Ishikawa (cell line): ENCODE results near the gene SLC6A19.
A peak's percentile ranks its signal among the peaks of the same experiment; 100 is the strongest.

Source experiments
- CEBPB ChIP-seq: IDR thresholded peaks from 2 replicates; pipeline ENCODE4 v1.6.1; 2012
- CREB1 ChIP-seq: IDR thresholded peaks from 2 replicates; pipeline ENCODE4 v1.6.1; 2012; ENCODE audit warnings: low read depth
- EGR1 ChIP-seq: IDR thresholded peaks from 2 replicates; pipeline ENCODE4 v1.6.1; 2012
- EP300 ChIP-seq: IDR thresholded peaks from 2 replicates; pipeline ENCODE4 v1.6.1; 2012; ENCODE audit warnings: borderline replicate concordance
- FOXM1 ChIP-seq: IDR thresholded peaks from 2 replicates; pipeline ENCODE4 v1.6.1; 2012; ENCODE audit warnings: low read depth, borderline replicate concordance
- MAX ChIP-seq: IDR thresholded peaks from 2 replicates; pipeline ENCODE4 v1.6.1; 2012
- NFIC ChIP-seq: IDR thresholded peaks from 2 replicates; pipeline ENCODE4 v1.6.1; 2012
- RAD21 ChIP-seq: IDR thresholded peaks from 2 replicates; pipeline ENCODE4 v1.6.1; 2012; ENCODE audit warnings: low read depth
- REST ChIP-seq: IDR thresholded peaks from 2 replicates; pipeline ENCODE4 v1.6.1; 2012; ENCODE audit warnings: low read depth, mild to moderate bottlenecking
- TAF1 ChIP-seq: IDR thresholded peaks from 2 replicates; pipeline ENCODE4 v1.6.1; 2012; ENCODE audit warnings: low read depth, mild to moderate bottlenecking
- TCF12 ChIP-seq: IDR thresholded peaks from 2 replicates; pipeline ENCODE4 v1.6.1; 2012; ENCODE audit warnings: low read depth
- TEAD4 ChIP-seq: IDR thresholded peaks from 2 replicates; pipeline ENCODE4 v1.6.1; 2012
- USF1 ChIP-seq: IDR thresholded peaks from 2 replicates; pipeline ENCODE4 v1.6.1; 2012
- YY1 ChIP-seq: IDR thresholded peaks from 2 replicates; pipeline ENCODE4 v1.6.1; 2012; ENCODE audit warnings: low read depth
- ZBTB7A ChIP-seq: IDR thresholded peaks from 2 replicates; pipeline ENCODE4 v1.6.1; 2012; ENCODE audit warnings: low read depth

The SLC6A19 gene

GRCh38 chr5:1172007-1172581, 29.3 kb upstream of the SLC6A19 start:
- TF ChIP-seq EP300: no peak
- no peak for TF ChIP-seq MAX
- TF ChIP-seq CREB1: no peak
- TF ChIP-seq TAF1: no peak
- no peak for TF ChIP-seq FOXM1
- no peak for TF ChIP-seq CEBPB
- no peak for TF ChIP-seq NFIC
- TF ChIP-seq TCF12: no peak
- TF ChIP-seq EGR1: no peak
- no peak for TF ChIP-seq RAD21
- no peak for TF ChIP-seq ZBTB7A
- no peak for TF ChIP-seq TEAD4
- TF ChIP-seq YY1: no peak
- no peak for TF ChIP-seq REST
- no peak for TF ChIP-seq USF1

- TF ChIP-seq YY1 (no peak), CEBPB (no peak), FOXM1 (no peak), EGR1 (no peak), ZBTB7A (no peak), EP300 (no peak), USF1 (no peak), REST (no peak), TCF12 (no peak), RAD21 (no peak), MAX (no peak), NFIC (no peak), TAF1 (no peak), TEAD4 (no peak), CREB1 (no peak)
Observed at GRCh38 chr5:1172670-1173404, 28.6 kb upstream of the SLC6A19 start.

GRCh38 chr5:1173485-1174070, 27.8 kb upstream of the SLC6A19 start:
- TF ChIP-seq TAF1: no peak
- TF ChIP-seq YY1: no peak

GRCh38 chr5:1174122-1174936, 27.1 kb upstream of the SLC6A19 start:
- TF ChIP-seq MAX (peak; percentile 59), TCF12 (0 out of 2 replicates have a peak, but pooled peaks have one; percentile 11), EP300 (no peak), CREB1 (no peak), YY1 (no peak), TAF1 (no peak), REST (no peak), RAD21 (peak; percentile 80), USF1 (no peak)
